Lower leg skin (tissue), 4 donors: ENCODE measurements around the gene HPSE. TPM values are rescaled to one million over a fixed set of nuclear protein-coding genes. Genes with fewer than 3 reads are reported as not detected.
"Not testable (repeated sequence)": the region's sequence is repeated elsewhere in the genome, so short reads cannot be mapped to it uniquely, and the experiment has no call there.

Source experiments
- DNase-seq, 2 donors: peaks; one replicate each; pipeline ENCODE4 v3.0.0-alpha.2; 2019; ENCODE audit warnings: low spot score in 2 of 2
- H3K4me3 ChIP-seq: fragments of 200-600 bp; sonication (generic); 2 replicates; pipeline ENCODE4 v1.5.1; 2017; ENCODE audit warnings: mild to moderate bottlenecking, low read depth; ENCODE audit not compliant: poor library complexity, severe bottlenecking
- CTCF ChIP-seq, 3 donors: fragments of 450-650 bp; IDR thresholded peaks; one replicate each; pipeline ENCODE4 v1.5.1; 2016; ENCODE audit warnings: antibody characterized with exemption in 3 of 3, mild to moderate bottlenecking in 3 of 3, moderate library complexity in 2 of 3
- POLR2A ChIP-seq, 2 donors: fragments of 450-650 bp; IDR thresholded peaks; one replicate each; pipeline ENCODE4 v1.6.1; 2016 to 2017; ENCODE audit warnings: antibody characterized with exemption in 2 of 2, mild to moderate bottlenecking in 1 of 2, moderate library complexity in 1 of 2
- WGBS, 2 donors: methylation state at CpG; one replicate each; pipeline ENCODE4 v1.1.5; 2018; 5-methylcytosine and 5-hydroxymethylcytosine counted together
- intact Hi-C: fragments of 100-400 bp; cut with DNase I; formaldehyde crosslinking; loops from one replicate; pipeline ENCODE4 v1.15.0; 2023; ENCODE audit warnings: low total_unique reads
- total RNA-seq, 4 donors: library from RNA; depleted of rRNA; stranded (reverse); fragments of >200 nt; gene quantifications; one replicate each; pipeline ENCODE4 v1.1.0, GENCODE V29; 2016

Gene HPSE
- total RNA-seq, 4 donors from 2014 or later = 7.6 to 12.5 (median 9.1) TPM

GRCh38 chr4:83276299-83277040 is 58.2 kb downstream of the HPSE start:
- no peak overlapping the region for H3K4me3 ChIP-seq
- intact Hi-C loops = no loop called here
- TF ChIP-seq CTCF (IDR thresholded peaks at IDR 0.05) = no peak
- TF ChIP-seq POLR2A (IDR thresholded peaks at IDR 0.05) = no peak
- WGBS, 2 donors = 86 to 90% methylated on average over 3 of the region's 3 CpGs
- no peak for DNase-seq

GRCh38 chr4:83273926-83274325 is 60.7 kb downstream of the HPSE start:
- not testable (repeated sequence) for H3K4me3 ChIP-seq, DNase-seq
- WGBS, 2 donors = 97% methylated on average over 3 of the region's 3 CpGs
- intact Hi-C loops = loop anchor here (5.0 kb wide), 1 partner anchor 212 kb away; no protein-coding TSS in a partner anchor

DNA sequence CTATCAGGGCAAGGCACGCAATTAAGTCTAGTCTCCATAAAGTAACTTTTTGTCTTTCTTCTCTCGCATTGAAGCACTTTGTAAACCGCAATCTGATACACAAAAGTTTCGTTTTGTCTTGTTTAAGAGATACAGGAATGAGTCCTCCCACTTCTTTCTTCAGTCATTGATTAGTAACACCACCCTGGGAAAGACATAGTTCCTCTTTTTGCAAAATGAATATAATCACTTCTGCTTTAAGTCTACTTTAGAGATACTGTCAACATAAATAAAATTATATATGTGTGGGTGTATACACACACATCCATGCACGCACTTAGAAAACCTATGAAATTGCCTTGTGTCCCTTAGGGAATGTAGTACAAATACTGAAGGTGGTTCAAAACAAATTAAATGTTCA is 61.7 kb downstream of the HPSE start:
- intact Hi-C loops = loop anchor here (5.0 kb wide), 1 partner anchor 211 kb away; no protein-coding TSS in a partner anchor
- DNase-seq = no peak
- no peak for TF ChIP-seq POLR2A (IDR thresholded peaks at IDR 0.05)
- TF ChIP-seq CTCF (IDR thresholded peaks at IDR 0.05) = no peak
- WGBS, 2 donors = 87 to 91% methylated on average over 5 of the region's 5 CpGs
- no peak overlapping the region for H3K4me3 ChIP-seq

- TF ChIP-seq CTCF (IDR thresholded peaks at IDR 0.05) (no peak), POLR2A (IDR thresholded peaks at IDR 0.05) (no peak)
- intact Hi-C loops = no loop called here
- no peak overlapping the region for H3K4me3 ChIP-seq
- WGBS, 2 donors = 80 to 86% methylated on average over 1 of the region's 1 CpG
- DNase-seq = no peak
Observed at GRCh38 chr4:83269256-83269655, 65.4 kb downstream of the HPSE start.

DNA sequence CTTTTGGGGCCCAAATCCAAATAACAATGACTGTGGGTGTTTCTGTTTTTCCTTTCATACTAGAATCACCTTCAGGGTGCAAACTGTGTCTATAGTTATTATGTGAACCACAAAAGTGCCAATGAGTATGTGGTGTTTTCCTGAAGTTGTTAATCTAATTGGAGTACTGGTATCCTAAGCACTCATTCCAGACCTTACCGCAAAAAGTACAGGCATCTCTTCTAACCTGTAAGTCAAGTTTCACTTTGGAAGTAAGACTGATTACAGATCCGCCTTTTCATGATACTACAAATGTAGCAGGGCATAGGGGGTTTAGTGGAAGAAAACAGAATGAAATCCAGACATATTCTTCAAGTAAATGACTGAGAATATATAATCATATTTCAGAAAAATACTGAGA is 66.2 kb downstream of the HPSE start:
- DNase-seq = no peak
- WGBS, 2 donors = 50% methylated on average over 2 of the region's 2 CpGs
- H3K4me3 ChIP-seq = no peak overlapping the region
- intact Hi-C loops = no loop called here
- no peak for TF ChIP-seq CTCF (IDR thresholded peaks at IDR 0.05)
- no peak for TF ChIP-seq POLR2A (IDR thresholded peaks at IDR 0.05)

GRCh38 chr4:83267830-83268475 is 66.7 kb downstream of the HPSE start:
- intact Hi-C loops = no loop called here
- no peak for DNase-seq
- no peak for TF ChIP-seq CTCF (IDR thresholded peaks at IDR 0.05)
- TF ChIP-seq POLR2A (IDR thresholded peaks at IDR 0.05) = no peak
- WGBS, 2 donors = 86 to 91% methylated on average over 3 of the region's 3 CpGs
- H3K4me3 ChIP-seq = no peak overlapping the region
